ENCODE data around the gene CLIC3. TPM values are rescaled to one million over a fixed set of nuclear protein-coding genes. Genes with fewer than 3 reads are reported as not detected.

Gene CLIC3
- total RNA-seq, 6 experiments from 2014 or later, result 0.37 to 0.51 TPM; not detected in 4

- Histone ChIP-seq H3K4me1 (peaks cover 0 to 5% (median 0%) of the 10 kb centered on the region in 4 donors), H3K9me3 (no peaks in the 10 kb centered on the region), H3K27me3 (no peaks in the 10 kb centered on the region), H3K36me3 (no peaks in the 10 kb centered on the region), H3K27ac (no peak overlapping the region), H3K4me3 (no peak overlapping the region)
- 92% methylated on average over 2 of the region's 14 CpGs for WGBS (ENCODE audit: insufficient coverage, low coverage, low lambda C conversion rate, missing lambda C conversion rate)
- intact Hi-C loops (cut with DNase I), result no loop called here
- DNase-seq (no peak), ATAC-seq (no peak)
- TF ChIP-seq POLR2A (IDR thresholded peaks at IDR 0.05), result no peak
- no peak for TF ChIP-seq CTCF (IDR thresholded peaks at IDR 0.05)
These were observed 41.0 kb downstream of the CLIC3 start for GRCh38 chr9:136955202-136955942.

GRCh38 chr9:136954270-136955083 is 41.9 kb downstream of the CLIC3 start:
- Histone ChIP-seq H3K9me3 (no peaks in the 10 kb centered on the region), H3K4me1 (peaks cover 0 to 5% (median 0%) of the 10 kb centered on the region in 4 donors), H3K27me3 (no peaks in the 10 kb centered on the region), H3K4me3 (no peak overlapping the region), H3K27ac (no peak overlapping the region), H3K36me3 (no peaks in the 10 kb centered on the region)
- WGBS (ENCODE audit: insufficient coverage, low coverage, low lambda C conversion rate, missing lambda C conversion rate), result 57% methylated on average over 5 of the region's 25 CpGs
- DNase-seq (no peak), ATAC-seq (no peak)
- no peak for TF ChIP-seq POLR2A (IDR thresholded peaks at IDR 0.05)
- TF ChIP-seq CTCF (IDR thresholded peaks at IDR 0.05), result no peak
- intact Hi-C loops (cut with DNase I), result loop anchor here in 1 of 2 donors (5.0 kb wide), 1 partner anchor 78 kb away; the partner anchor contains the start of gene FUT7

- intact Hi-C loops (cut with DNase I), result loop anchor here in 1 of 2 donors (5.0 kb wide), 1 partner anchor 78 kb away; the partner anchor contains the start of gene FUT7
- Histone ChIP-seq H3K4me3 (no peak overlapping the region), H3K27ac (no peak overlapping the region), H3K36me3 (no peaks in the 10 kb centered on the region), H3K4me1 (peaks cover 0 to 6% (median 3%) of the 10 kb centered on the region in 4 donors), H3K27me3 (no peaks in the 10 kb centered on the region), H3K9me3 (no peaks in the 10 kb centered on the region)
- TF ChIP-seq POLR2A (IDR thresholded peaks at IDR 0.05) (no peak), CTCF (IDR thresholded peaks at IDR 0.05) (no peak)
- DNase-seq (no peak), ATAC-seq (no peak)
- WGBS (ENCODE audit: insufficient coverage, low coverage, low lambda C conversion rate, missing lambda C conversion rate), result 82% methylated on average over 5 of the region's 19 CpGs
These were observed 42.5 kb downstream of the CLIC3 start for GRCh38 chr9:136953771-136954269.

DNA sequence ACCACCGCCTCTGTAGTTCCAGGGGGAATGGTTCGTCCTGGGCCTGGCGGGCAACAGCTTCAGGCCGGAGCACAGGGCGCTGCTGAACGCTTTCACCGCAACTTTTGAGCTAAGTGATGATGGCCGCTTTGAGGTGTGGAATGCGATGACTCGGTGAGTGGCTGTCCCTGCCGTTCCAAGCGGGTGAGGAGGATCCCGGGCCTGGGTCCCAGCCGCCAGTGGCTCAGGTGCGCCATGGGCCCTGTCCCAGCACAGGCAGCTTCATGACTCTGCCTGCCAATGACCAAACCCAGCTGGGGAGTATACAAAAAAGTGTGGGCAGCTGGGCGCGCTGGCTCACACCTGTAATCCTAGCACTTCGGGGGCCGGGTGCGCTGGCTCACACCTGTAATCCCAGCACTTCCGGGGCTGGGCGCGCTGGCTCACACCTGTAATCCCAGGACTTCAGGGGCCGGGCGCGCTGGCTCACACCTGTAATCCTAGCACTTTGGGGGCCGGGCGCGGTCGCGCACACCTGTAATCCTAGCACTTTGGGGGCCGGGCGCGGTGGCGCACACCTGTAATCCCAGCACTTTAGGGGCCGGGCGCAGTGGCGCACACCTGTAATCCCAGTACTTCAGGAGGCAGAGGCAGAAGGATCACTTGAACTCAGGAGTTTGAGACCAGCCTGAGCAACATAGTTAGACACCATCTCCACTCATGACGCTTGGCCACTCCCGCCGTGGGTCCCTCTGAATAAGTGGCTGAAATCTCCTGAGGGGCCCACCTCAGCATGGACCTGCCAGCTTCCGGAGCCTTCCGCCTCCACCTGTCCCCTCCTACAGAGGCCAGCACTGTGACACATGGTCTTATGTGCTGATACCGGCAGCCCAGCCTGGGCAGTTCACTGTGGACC is 43.2 kb downstream of the CLIC3 start:
- no peak overlapping the region for H3K4me3 ChIP-seq
- no peaks in the 10 kb centered on the region for H3K9me3 ChIP-seq
- H3K27ac ChIP-seq, result no peak overlapping the region
- peaks cover 0 to 13% (median 6%) of the 10 kb centered on the region in 4 donors for H3K4me1 ChIP-seq
- H3K27me3 ChIP-seq, result no peaks in the 10 kb centered on the region
- ATAC-seq, result no peak
- intact Hi-C loops (cut with DNase I), result loop anchor here in 1 of 2 donors (5.0 kb wide), 1 partner anchor 79 kb away; the partner anchor contains the start of gene FUT7
- peak in 1 of 3 donors; percentile 16 for DNase-seq
- no peaks in the 10 kb centered on the region for H3K36me3 ChIP-seq
- WGBS (ENCODE audit: insufficient coverage, low coverage, low lambda C conversion rate, missing lambda C conversion rate), result 95% methylated on average over 4 of the region's 44 CpGs
- TF ChIP-seq CTCF (IDR thresholded peaks at IDR 0.05), result no peak
- TF ChIP-seq POLR2A (IDR thresholded peaks at IDR 0.05), result no peak
